GM12878 (cell line): ENCODE data around the gene POMP. TPM values are rescaled to one million over a fixed set of nuclear protein-coding genes. Genes with fewer than 3 reads are reported as not detected.

ENCODE experiments used
- CEBPZ ChIP-seq: fragments of 150-350 bp; IDR thresholded peaks from 2 replicates; pipeline ENCODE4 v1.6.1; 2016; ENCODE audit warnings: low read depth, low read length
- EP300 ChIP-seq, 2 experiments: fragments of 150-350 bp in 1 of 2; IDR thresholded peaks; 2 replicates each; pipeline ENCODE4 v1.6.1; 2011 to 2012; ENCODE audit warnings: low read depth in 2 of 2, low read length in 2 of 2, borderline replicate concordance in 1 of 2, improper control_type of control experiment in 1 of 2, inconsistent platforms in 1 of 2; ENCODE audit not compliant: control insufficient read depth in 1 of 2
- IKZF1 ChIP-seq: fragments of 450-650 bp; conservative IDR thresholded peaks from 2 replicates; pipeline ENCODE4 v1.6.1; 2017; ENCODE audit warnings: antibody characterized with exemption, mild to moderate bottlenecking
- MLLT1 ChIP-seq: fragments of 450-650 bp; IDR thresholded peaks from 2 replicates; pipeline ENCODE4 v1.6.1; 2016; ENCODE audit warnings: mild to moderate bottlenecking
- MYB ChIP-seq: fragments of 150-350 bp; IDR thresholded peaks from 2 replicates; pipeline ENCODE4 v1.6.1; 2014; ENCODE audit warnings: mild to moderate bottlenecking, low read depth, low read length, borderline replicate concordance
- NR2C1 ChIP-seq: fragments of 450-650 bp; IDR thresholded peaks from 2 replicates; pipeline ENCODE4 v1.6.1; 2017; ENCODE audit warnings: antibody characterized with exemption, mild to moderate bottlenecking, moderate library complexity
- PBX3 ChIP-seq: IDR thresholded peaks from 2 replicates; pipeline ENCODE4 v1.6.1; 2011; ENCODE audit warnings: mild to moderate bottlenecking, low read depth, low read length, moderate library complexity; ENCODE audit not compliant: insufficient replicate concordance
- POLR2AphosphoS2 ChIP-seq: IDR thresholded peaks from 2 replicates; pipeline ENCODE4 v1.6.1; 2011; ENCODE audit warnings: low read depth, mild to moderate bottlenecking, low read length, improper control_type of control experiment, moderate library complexity
- RUNX3 ChIP-seq: IDR thresholded peaks from 2 replicates; pipeline ENCODE4 v1.6.1; 2012; ENCODE audit warnings: low read length, inconsistent platforms
- SKIL ChIP-seq: fragments of 450-650 bp; IDR thresholded peaks from 2 replicates; pipeline ENCODE4 v1.6.1; 2017; ENCODE audit warnings: mild to moderate bottlenecking, low read depth, inconsistent platforms; ENCODE audit not compliant: poor library complexity, severe bottlenecking
- SPI1 ChIP-seq: IDR thresholded peaks from 2 replicates; pipeline ENCODE4 v1.6.1; 2011; ENCODE audit warnings: low read depth, mild to moderate bottlenecking, low read length, moderate library complexity, borderline replicate concordance; ENCODE audit not compliant: insufficient read depth
- TCF3 ChIP-seq: IDR thresholded peaks from 2 replicates; pipeline ENCODE4 v1.6.1; 2012; ENCODE audit warnings: low read depth, mild to moderate bottlenecking, low read length, borderline replicate concordance; ENCODE audit not compliant: insufficient read depth
- WRNIP1 ChIP-seq: IDR thresholded peaks from 2 replicates; pipeline ENCODE4 v1.6.1; 2011; ENCODE audit warnings: low read depth, low read length, improper control_type of control experiment, borderline replicate concordance
- YBX1 ChIP-seq: fragments of 450-650 bp; IDR thresholded peaks from 2 replicates; pipeline ENCODE4 v1.6.1; 2016; ENCODE audit warnings: antibody characterized with exemption
- ZBTB11 ChIP-seq: fragments of 450-650 bp; formaldehyde crosslinking; IDR thresholded peaks from 2 replicates; pipeline ENCODE4 v1.5.0; 2022; ENCODE audit warnings: mild to moderate bottlenecking, missing genetic modification characterization
- polyA plus RNA-seq, 11 experiments: library from polyadenylated mRNA; depleted of rRNA in 4 of 11; unstranded in 6 of 11; stranded (reverse) in 5 of 11; fragments of >200 nt; fragmentation: Nextera tagmentation in 4 of 11; fragmentation: Illumina TruSeq in 1 of 11; extraction: Ambion mirVana in 4 of 11; extraction: Trizol in 1 of 11; gene quantifications; 1 replicate in 1 of 11; 2 replicates in 10 of 11; pipeline versions ENCODE4 v1.2.1 to v1.2.3, GENCODE V29; 2011 to 2016; ENCODE audit warnings: inconsistent platforms in 2 of 11, missing spikeins in 2 of 11, low read depth in 1 of 11
- total RNA-seq, 4 experiments: library from RNA; depleted of rRNA in 3 of 4; stranded (reverse); fragments of >200 nt in 3 of 4; fragmentation: Illumina TruSeq in 1 of 4; extraction: Trizol in 1 of 4; gene quantifications; 2 replicates each; pipeline versions ENCODE4 v1.2.1 to v1.2.3, GENCODE V29; 2013 to 2021

Gene POMP
- total and polyA plus RNA-seq, 10 of the 15 experiments (the other 5 are each of a cell fraction or from before 2014, with no cell fraction given), result 90.4 to 668 (median 144) TPM

GRCh38 chr13:28658796-28659620, at the start of gene POMP (continued):
- TF ChIP-seq ZBTB11 (CRISPR knock-in tag) (peak; percentile 49), CEBPZ (no peak), SKIL (no peak), MYB (no peak), EP300 (IDR thresholded peaks at IDR 0.05; ENCODE audit: borderline replicate concordance in 1 of 2, control insufficient read depth in 1 of 2, low read depth in 2 of 2, low read length in 2 of 2) (peak in 1 of 2 experiments; percentile 63; a peak in 2 of 4 replicates), TCF3 (peak; percentile 71; the same call in 1 of the 2 replicates), YBX1 (peak; percentile 87), POLR2AphosphoS2 (peak; percentile 88; the same call in 1 of the 2 replicates), NR2C1 (peak; percentile 93), MLLT1 (peak; percentile 82; the same call in 1 of the 2 replicates), WRNIP1 (no peak; the same call in 1 of the 2 replicates), RUNX3 (peak; percentile 80), SPI1 (peak; percentile 78), IKZF1 (peak; percentile 98), PBX3 (no peak)
